IPS-20b (cell line): ENCODE measurements around the gene IRX4.

Experiments
- H3K27ac ChIP-seq: one replicate; pipeline ENCODE4 v1.5.1; 2013; ENCODE audit warnings: low read length
- H3K27me3 ChIP-seq: 2 replicates; pipeline ENCODE4 v1.6.1; 2013; ENCODE audit warnings: mild to moderate bottlenecking, low read length, inconsistent platforms; ENCODE audit not compliant: insufficient read depth
- H3K36me3 ChIP-seq: 2 replicates; pipeline ENCODE4 v1.6.1; 2013; ENCODE audit warnings: low read depth, mild to moderate bottlenecking, inconsistent platforms, low read length, moderate library complexity; ENCODE audit not compliant: insufficient read depth
- H3K4me1 ChIP-seq: 2 replicates; pipeline ENCODE4 v1.6.1; 2013; ENCODE audit warnings: mild to moderate bottlenecking, control low read depth, inconsistent platforms, low read length, moderate library complexity; ENCODE audit not compliant: insufficient read depth
- H3K4me3 ChIP-seq: 2 replicates; pipeline ENCODE4 v1.5.1; 2013; ENCODE audit warnings: mild to moderate bottlenecking, low read length, inconsistent platforms
- H3K9ac ChIP-seq: 2 replicates; pipeline ENCODE4 v1.6.1; 2013; ENCODE audit warnings: low read depth, mild to moderate bottlenecking, inconsistent platforms, low read length, moderate library complexity
- H3K9me3 ChIP-seq: 2 replicates; pipeline ENCODE4 v1.6.1; 2013; ENCODE audit warnings: mild to moderate bottlenecking, low read depth, low read length, inconsistent platforms; ENCODE audit not compliant: insufficient read depth

The IRX4 gene

GRCh38 chr5:1836176-1836890 lies 46.4 kb downstream of the IRX4 start:
- Histone ChIP-seq H3K4me1 (peaks cover 19% of the 10 kb centered on the region), H3K36me3 (no peaks in the 10 kb centered on the region), H3K27ac (no peak overlapping the region), H3K27me3 (no peaks in the 10 kb centered on the region), H3K9me3 (no peaks in the 10 kb centered on the region), H3K9ac (no peak overlapping the region), H3K4me3 (no peak overlapping the region)

- Histone ChIP-seq H3K4me1 (peaks cover 19% of the 10 kb centered on the region; the same call in 1 of the 2 replicates), H3K9ac (no peak overlapping the region), H3K9me3 (no peaks in the 10 kb centered on the region), H3K27me3 (no peaks in the 10 kb centered on the region), H3K4me3 (no peak overlapping the region), H3K36me3 (no peaks in the 10 kb centered on the region), H3K27ac (no peak overlapping the region)
Observed at GRCh38 chr5:1835431-1835830, 47.3 kb downstream of the IRX4 start.

- Histone ChIP-seq H3K36me3 (0 out of 2 replicates have a peak, but pooled peaks cover 4% of the 10 kb centered on the region), H3K27ac (no peak overlapping the region), H3K9me3 (no peaks in the 10 kb centered on the region), H3K4me1 (peaks cover 19% of the 10 kb centered on the region; the same call in 1 of the 2 replicates), H3K27me3 (no peaks in the 10 kb centered on the region), H3K9ac (no peak overlapping the region), H3K4me3 (no peak overlapping the region)
Observed at GRCh38 chr5:1834721-1835429, 47.9 kb downstream of the IRX4 start.

- H3K36me3 ChIP-seq = 0 out of 2 replicates have a peak, but pooled peaks cover 5% of the 10 kb centered on the region
- H3K27me3 ChIP-seq = no peaks in the 10 kb centered on the region
- no peak overlapping the region for H3K4me3 ChIP-seq
- no peak overlapping the region for H3K9ac ChIP-seq
- H3K4me1 ChIP-seq = peaks cover 19% of the 10 kb centered on the region; the same call in 1 of the 2 replicates
- no peaks in the 10 kb centered on the region for H3K9me3 ChIP-seq
- H3K27ac ChIP-seq = no peak overlapping the region
Observed at GRCh38 chr5:1834022-1834551, 48.6 kb downstream of the IRX4 start.

- Histone ChIP-seq H3K4me3 (no peak overlapping the region), H3K27ac (no peak overlapping the region), H3K4me1 (peaks cover 19% of the 10 kb centered on the region; the same call in 1 of the 2 replicates), H3K9ac (no peak overlapping the region), H3K9me3 (no peaks in the 10 kb centered on the region), H3K36me3 (0 out of 2 replicates have a peak, but pooled peaks cover 5% of the 10 kb centered on the region), H3K27me3 (no peaks in the 10 kb centered on the region)
Observed at GRCh38 chr5:1833264-1834021, 49.3 kb downstream of the IRX4 start.

GRCh38 chr5:1832511-1833250 lies 50.0 kb downstream of the IRX4 start:
- Histone ChIP-seq H3K27ac (no peak overlapping the region), H3K9ac (no peak overlapping the region), H3K4me1 (peaks cover 19% of the 10 kb centered on the region; the same call in 1 of the 2 replicates), H3K4me3 (no peak overlapping the region), H3K36me3 (0 out of 2 replicates have a peak, but pooled peaks cover 5% of the 10 kb centered on the region), H3K9me3 (no peaks in the 10 kb centered on the region), H3K27me3 (no peaks in the 10 kb centered on the region)

GRCh38 chr5:1831677-1832313 lies 50.9 kb downstream of the IRX4 start:
- H3K9ac ChIP-seq = no peak overlapping the region
- H3K4me1 ChIP-seq = peaks cover 22% of the 10 kb centered on the region; the same call in 1 of the 2 replicates
- H3K9me3 ChIP-seq = no peaks in the 10 kb centered on the region
- H3K4me3 ChIP-seq = no peak overlapping the region
- H3K27ac ChIP-seq = no peak overlapping the region
- H3K36me3 ChIP-seq = 0 out of 2 replicates have a peak, but pooled peaks cover 5% of the 10 kb centered on the region
- H3K27me3 ChIP-seq = no peaks in the 10 kb centered on the region

- Histone ChIP-seq H3K27me3 (no peaks in the 10 kb centered on the region), H3K27ac (no peak overlapping the region), H3K4me1 (peaks cover 22% of the 10 kb centered on the region; the same call in 1 of the 2 replicates), H3K4me3 (no peak overlapping the region), H3K9ac (no peak overlapping the region), H3K36me3 (0 out of 2 replicates have a peak, but pooled peaks cover 5% of the 10 kb centered on the region), H3K9me3 (no peaks in the 10 kb centered on the region)
Observed at GRCh38 chr5:1831257-1831656, 51.5 kb downstream of the IRX4 start.

GRCh38 chr5:1830571-1831228 lies 52.0 kb downstream of the IRX4 start:
- H3K27me3 ChIP-seq = no peaks in the 10 kb centered on the region
- H3K9me3 ChIP-seq = no peaks in the 10 kb centered on the region
- peaks cover 22% of the 10 kb centered on the region; the same call in 1 of the 2 replicates for H3K4me1 ChIP-seq
- no peak overlapping the region for H3K4me3 ChIP-seq
- no peak overlapping the region for H3K27ac ChIP-seq
- no peak overlapping the region for H3K9ac ChIP-seq
- 0 out of 2 replicates have a peak, but pooled peaks cover 5% of the 10 kb centered on the region for H3K36me3 ChIP-seq

- H3K36me3 ChIP-seq = peaks cover 5% of the 10 kb centered on the region; the same call in 1 of the 2 replicates
- H3K27ac ChIP-seq = no peak overlapping the region
- no peaks in the 10 kb centered on the region for H3K9me3 ChIP-seq
- no peaks in the 10 kb centered on the region for H3K27me3 ChIP-seq
- peaks cover 16% of the 10 kb centered on the region; the same call in 1 of the 2 replicates for H3K4me1 ChIP-seq
- H3K9ac ChIP-seq = no peak overlapping the region
- peak overlapping the region; percentile 42; the same call in 1 of the 2 replicates for H3K4me3 ChIP-seq
Observed at GRCh38 chr5:1827886-1828397, 54.8 kb downstream of the IRX4 start.
